ENCODE measurements around the gene CDH4. TPM values are rescaled to one million over a fixed set of nuclear protein-coding genes. Genes with fewer than 3 reads are reported as not detected.

The CDH4 gene
- total and polyA plus RNA-seq, 2 donors (not counting 3 experiments of a cell fraction or from before 2014, with no cell fraction given): 0.17 to 0.51 TPM

GRCh38 chr20:61667056-61667792 lies 415.2 kb downstream of the CDH4 start:
- BruUV-seq (replicated peaks): no TSS peak
- H3K4me1 ChIP-seq (ENCODE audit: control insufficient read depth, extremely low read depth, insufficient read depth, low read length): no peaks in the 10 kb centered on the region
- H4K20me1 ChIP-seq (replicated peaks; ENCODE audit: control insufficient read depth, extremely low read depth, insufficient read depth, low read length): no peaks in the 10 kb centered on the region
- H3K4me2 ChIP-seq (ENCODE audit: insufficient read depth, low read length): no peak overlapping the region
- no peaks in the 10 kb centered on the region for H3K79me2 ChIP-seq (ENCODE audit: control insufficient read depth, insufficient read depth, low read length)
- intact Hi-C loops (cut with micrococcal nuclease): no loop called here
- H3K27ac ChIP-seq (ENCODE audit: insufficient read depth, low read depth, low read length): no peak overlapping the region
- H3K4me3 ChIP-seq (replicated peaks in 1 of 3; ENCODE audit: insufficient read depth in 1 of 3, low read depth in 1 of 3, low read length in 3 of 3): no peak overlapping the region
- POLR2A ChIA-PET: no interaction called here
- no peaks in the 10 kb centered on the region for H3K9me1 ChIP-seq (replicated peaks; ENCODE audit: control insufficient read depth, extremely low read depth, insufficient read depth, low read length)
- H3K36me3 ChIP-seq (ENCODE audit: control insufficient read depth in 2 of 2, extremely low read depth in 1 of 2, insufficient read depth in 2 of 2, low read length in 2 of 2): no peaks in the 10 kb centered on the region
- H3K9me3 ChIP-seq (replicated peaks; ENCODE audit: control insufficient read depth, insufficient read depth, low read length): peaks cover 7% of the 10 kb centered on the region
- no peak for FAIRE-seq
- no peak overlapping the region for H3K9ac ChIP-seq (replicated peaks; ENCODE audit: extremely low read depth, insufficient read depth, low read length)
- CTCF ChIA-PET: no interaction called here
- dilution Hi-C loops (cut with MboI; ENCODE audit: extremely low pct_ligation_motif_present, low sequenced_read_pairs): no loop called here
- no peak for TF ChIP-seq POLR2AphosphoS5 (IDR thresholded peaks at IDR 0.05; ENCODE audit: insufficient read depth, low read depth, low read length)
- TF ChIP-seq FOS (IDR thresholded peaks at IDR 0.05; ENCODE audit: borderline replicate concordance, insufficient read depth, low read length): no peak
- TF ChIP-seq CTCF (IDR thresholded peaks at IDR 0.05; ENCODE audit: extremely low read depth in 1 of 2, insufficient read depth in 1 of 2, low read depth in 1 of 2, low read length in 2 of 2): no peak
- no peak for TF ChIP-seq GATA2 (IDR thresholded peaks at IDR 0.05; ENCODE audit: insufficient read depth, insufficient read length, low read depth, low read length)
- no peak for TF ChIP-seq POLR2A (IDR thresholded peaks at IDR 0.05; ENCODE audit: low read depth, low read length)
- no peak for TF ChIP-seq MAX (IDR thresholded peaks at IDR 0.05; ENCODE audit: insufficient read depth, insufficient read length)
- no peak for TF ChIP-seq EZH2 (IDR thresholded peaks at IDR 0.05; ENCODE audit: borderline replicate concordance, low read depth, low read length, severe bottlenecking)
- TF ChIP-seq MYC (IDR thresholded peaks at IDR 0.05; ENCODE audit: low read depth, low read length): no peak
- TF ChIP-seq JUN (IDR thresholded peaks at IDR 0.05; ENCODE audit: borderline replicate concordance, insufficient read depth, insufficient read length, low read depth): no peak
- no peak overlapping the region for H2AFZ ChIP-seq (ENCODE audit: low read depth, low read length)
- DNase-seq (ENCODE audit: low read depth, low spot score): no peak
- no peaks in the 10 kb centered on the region for H3K27me3 ChIP-seq (ENCODE audit: control insufficient read depth in 2 of 2, insufficient read depth in 2 of 2, low read length in 2 of 2)

All from endothelial cell of umbilical vein (primary cell).